IMR-90 (cell line): ENCODE measurements around the gene TFB1M. TPM values are rescaled to one million over a fixed set of nuclear protein-coding genes. Genes with fewer than 3 reads are reported as not detected.

Experiments
- ATAC-seq: fragments of 200-7000 bp; cut with Tn5 transposase; 2 replicates; pipeline ENCODE4 v1.9.1; 2020; ENCODE audit warnings: low read depth, mild to moderate bottlenecking, moderate library complexity
- BruUV-seq: library from RNA; stranded (reverse); fragments of 400-500 nt; replicated peaks from 2 replicates; lab custom pipeline; 2021; lab: Mats Ljungman, UMichigan
- CTCF ChIA-PET: fragments of 300-600 bp; formaldehyde crosslinking; extraction: SDS; loops from one replicate; lab custom pipeline; 2021; ENCODE audit warnings: antibody characterized with exemption; lab: Yijun Ruan, JAX
- POLR2A ChIA-PET: fragments of 300-600 bp; sonication (Branson Sonifier 250); formaldehyde crosslinking; loops from one replicate; lab custom pipeline; 2022; ENCODE audit warnings: antibody characterized with exemption; ENCODE audit not compliant: unreplicated experiment; lab: Charles Lee
- DNase-seq: peaks from one replicate; pipeline ENCODE4 v3.0.0; 2013
- H2AFZ ChIP-seq: replicated peaks from 2 replicates; pipeline ENCODE3; 2013; ENCODE audit warnings: low read length, mild to moderate bottlenecking; ENCODE audit not compliant: poor library complexity
- H2AK5ac ChIP-seq: 2 replicates; pipeline ENCODE4 v1.6.1; 2013; ENCODE audit warnings: low read depth, low read length, inconsistent platforms
- H2AK9ac ChIP-seq: replicated peaks from 2 replicates; pipeline ENCODE3; 2013; ENCODE audit warnings: mild to moderate bottlenecking, low read depth, low read length, moderate library complexity; ENCODE audit not compliant: poor library complexity
- H2BK120ac ChIP-seq: 2 replicates; pipeline ENCODE4 v1.6.1; 2013; ENCODE audit warnings: low read depth, low read length, inconsistent platforms
- H2BK15ac ChIP-seq: 3 replicates; pipeline ENCODE4 v1.6.1; 2013; ENCODE audit warnings: low read depth, low read length, inconsistent platforms
- H2BK20ac ChIP-seq: 2 replicates; pipeline ENCODE4 v1.6.1; 2013; ENCODE audit warnings: low read depth, mild to moderate bottlenecking, inconsistent platforms, low read length, moderate library complexity
- H2BK5ac ChIP-seq: 2 replicates; pipeline ENCODE4 v1.6.1; 2013; ENCODE audit warnings: mild to moderate bottlenecking, low read depth, low read length, inconsistent platforms; ENCODE audit not compliant: poor library complexity, severe bottlenecking
- H3K14ac ChIP-seq: replicated peaks from 2 replicates; pipeline ENCODE4 v1.6.1; 2013; ENCODE audit warnings: low read depth, low read length, inconsistent platforms
- H3K18ac ChIP-seq: 2 replicates; pipeline ENCODE4 v1.6.1; 2013; ENCODE audit warnings: low read depth, low read length, control low read depth
- H3K23ac ChIP-seq: 2 replicates; pipeline ENCODE4 v1.6.1; 2013; ENCODE audit warnings: low read depth, low read length, inconsistent platforms
- H3K27ac ChIP-seq: 2 replicates; pipeline ENCODE4 v1.5.1; 2013; ENCODE audit warnings: mild to moderate bottlenecking, control low read depth, low read length; ENCODE audit not compliant: insufficient read depth
- H3K27me3 ChIP-seq: 2 replicates; pipeline ENCODE4 v1.6.1; 2013; ENCODE audit warnings: low read length; ENCODE audit not compliant: control insufficient read depth, insufficient read depth
- H3K36me3 ChIP-seq: 2 replicates; pipeline ENCODE4 v1.6.1; 2013; ENCODE audit warnings: low read length, mixed read lengths; ENCODE audit not compliant: control insufficient read depth, insufficient read depth
- H3K4ac ChIP-seq: 2 replicates; pipeline ENCODE4 v1.6.1; 2013; ENCODE audit warnings: low read depth, low read length, inconsistent platforms
- H3K4me1 ChIP-seq: 2 replicates; pipeline ENCODE4 v1.6.1; 2013; ENCODE audit warnings: low read length, mixed read lengths; ENCODE audit not compliant: control insufficient read depth, insufficient read depth
- H3K4me2 ChIP-seq: 2 replicates; pipeline ENCODE4 v1.6.1; 2013; ENCODE audit warnings: low read depth, mild to moderate bottlenecking, control low read depth, low read length, moderate library complexity
- H3K4me3 ChIP-seq: 2 replicates; pipeline ENCODE4 v1.5.1; 2013; ENCODE audit warnings: low read depth, mild to moderate bottlenecking, control low read depth, low read length, moderate library complexity; ENCODE audit not compliant: insufficient read depth
- H3K56ac ChIP-seq: 2 replicates; pipeline ENCODE4 v1.6.1; 2013; ENCODE audit warnings: low read length, inconsistent platforms; ENCODE audit not compliant: insufficient read depth; ENCODE audit errors: extremely low read depth
- H3K79me1 ChIP-seq, 2 experiments: 2 replicates each; pipeline ENCODE4 v1.6.1; 2013; ENCODE audit warnings: low read length in 2 of 2, inconsistent platforms in 1 of 2, low read depth in 1 of 2
- H3K9ac ChIP-seq: 2 replicates; pipeline ENCODE4 v1.6.1; 2013; ENCODE audit warnings: low read depth, low read length, control low read depth
- H3K9me1 ChIP-seq: 2 replicates; pipeline ENCODE4 v1.6.1; 2013; ENCODE audit warnings: low read length, inconsistent platforms; ENCODE audit not compliant: insufficient read depth
- H3K9me3 ChIP-seq: 2 replicates; pipeline ENCODE4 v1.6.1; 2013; ENCODE audit warnings: low read length; ENCODE audit not compliant: control insufficient read depth, insufficient read depth
- H4K20me1 ChIP-seq: 2 replicates; pipeline ENCODE4 v1.6.1; 2013; ENCODE audit warnings: low read length, inconsistent platforms; ENCODE audit not compliant: insufficient read depth
- H4K5ac ChIP-seq: 2 replicates; pipeline ENCODE4 v1.6.1; 2013; ENCODE audit warnings: mild to moderate bottlenecking, low read depth, low read length, control low read depth
- H4K8ac ChIP-seq, 2 experiments: 2 replicates each; pipeline ENCODE4 v1.6.1; 2013; ENCODE audit warnings: low read depth in 2 of 2, low read length in 2 of 2, control low read depth in 1 of 2, inconsistent platforms in 1 of 2
- H4K91ac ChIP-seq: 2 replicates; pipeline ENCODE4 v1.6.1; 2013; ENCODE audit warnings: low read depth, low read length, inconsistent platforms; ENCODE audit not compliant: insufficient read depth
- CHD1 ChIP-seq: IDR thresholded peaks from 2 replicates; pipeline ENCODE4 v1.6.1; 2012; ENCODE audit warnings: low read depth, low read length, improper control_type of control experiment
- MXI1 ChIP-seq: IDR thresholded peaks from 2 replicates; pipeline ENCODE4 v1.6.1; 2012; ENCODE audit warnings: low read depth, mild to moderate bottlenecking, low read length, moderate library complexity, borderline replicate concordance
- RFX5 ChIP-seq: IDR thresholded peaks from 2 replicates; pipeline ENCODE4 v1.8.0; 2012; ENCODE audit warnings: low read depth, mild to moderate bottlenecking, low read length, moderate library complexity
- dilution Hi-C: fragments of 300-500 bp; cut with HindIII; formaldehyde crosslinking; loops from one replicate; pipeline ENCODE4 v1.14.3; 2018; ENCODE audit warnings: low sequenced_read_pairs; ENCODE audit not compliant: unreplicated experiment
- in situ Hi-C: fragments of 300-500 bp; cut with MboI; formaldehyde crosslinking; loops from 3 replicates; pipeline ENCODE4 v1.14.3; 2019; ENCODE audit warnings: low sequenced_read_pairs, inconsistent platforms, mixed read lengths
- intact Hi-C: fragments of 100-400 bp; cut with micrococcal nuclease; formaldehyde crosslinking; loops from 2 replicates; pipeline ENCODE4 v1.10.0; 2022
- polyA plus RNA-seq, 3 experiments: library from polyadenylated mRNA; depleted of rRNA; stranded (reverse); fragments of >200 nt; gene quantifications; 2 replicates each; pipeline ENCODE4 v1.2.3, GENCODE V29; 2012; ENCODE audit warnings: low replicate concordance in 1 of 3
- total RNA-seq: library from RNA; depleted of rRNA; stranded (reverse); fragments of >200 nt; gene quantifications from 2 replicates; pipeline ENCODE4 v1.2.3, GENCODE V29; 2012
- TF ChIP-seq, protein P1 (sequence below): conservative IDR thresholded peaks from 2 replicates; pipeline ENCODE4 v1.5.1; 2012; ENCODE audit warnings: mild to moderate bottlenecking, low read depth, low read length, improper control_type of control experiment

The TFB1M gene
- total and polyA plus RNA-seq, 2 of the 4 experiments (the other 2 are of a cell fraction) = 18.1 to 22.4 TPM

DNA sequence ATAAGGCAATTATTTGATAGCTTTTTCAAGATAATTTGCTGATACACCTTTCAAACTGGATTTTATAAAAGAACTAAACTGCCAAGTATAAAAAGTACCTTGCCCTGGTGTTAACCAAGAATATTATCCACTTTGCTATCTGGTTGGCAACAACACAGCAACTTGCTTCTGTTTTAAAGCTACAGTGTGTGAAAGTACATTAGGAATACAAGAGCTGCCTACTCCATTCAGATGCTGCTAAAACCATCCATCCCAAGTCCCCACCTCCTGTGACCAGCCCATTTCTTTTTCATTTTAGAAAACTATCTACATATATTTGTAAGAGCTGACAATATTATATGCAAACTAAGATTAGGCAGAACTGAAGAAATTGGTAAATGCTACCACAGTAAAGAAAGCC, 37.6 kb downstream of the TFB1M start:
- POLR2A ChIA-PET = no interaction called here
- no peak for DNase-seq
- no peak for ATAC-seq

More for the DNA sequence above, 37.6 kb downstream of the TFB1M start:
- in situ Hi-C loops (no loop called here), intact Hi-C loops (no loop called here), dilution Hi-C loops (no loop called here)
- H3K79me1 ChIP-seq = peaks cover 10 to 34% of the 10 kb centered on the region in 2 experiments; a peak in 3 of 4 replicates
- peak overlapping the region; percentile 14; the same call in 1 of the 2 replicates for H3K23ac ChIP-seq
- H3K4me2 ChIP-seq = no peak overlapping the region
- H2AFZ ChIP-seq = no peak overlapping the region
- no peak overlapping the region for H4K5ac ChIP-seq
- no TSS peak for BruUV-seq
- 0 out of 2 replicates have a peak, but pooled peaks cover 3% of the 10 kb centered on the region for H4K20me1 ChIP-seq
- no peak overlapping the region for H3K9ac ChIP-seq
- no peak overlapping the region for H2BK120ac ChIP-seq
- peaks cover 5% of the 10 kb centered on the region for H3K36me3 ChIP-seq
- CTCF ChIA-PET = interaction anchor here (1.4 kb wide), 1 partner anchor 12 kb away, joined by 5 read pairs; no protein-coding TSS in a partner anchor
- H3K9me1 ChIP-seq = peaks cover 15% of the 10 kb centered on the region
- no peak overlapping the region for H2BK15ac ChIP-seq
- TF ChIP-seq, protein P1, sequence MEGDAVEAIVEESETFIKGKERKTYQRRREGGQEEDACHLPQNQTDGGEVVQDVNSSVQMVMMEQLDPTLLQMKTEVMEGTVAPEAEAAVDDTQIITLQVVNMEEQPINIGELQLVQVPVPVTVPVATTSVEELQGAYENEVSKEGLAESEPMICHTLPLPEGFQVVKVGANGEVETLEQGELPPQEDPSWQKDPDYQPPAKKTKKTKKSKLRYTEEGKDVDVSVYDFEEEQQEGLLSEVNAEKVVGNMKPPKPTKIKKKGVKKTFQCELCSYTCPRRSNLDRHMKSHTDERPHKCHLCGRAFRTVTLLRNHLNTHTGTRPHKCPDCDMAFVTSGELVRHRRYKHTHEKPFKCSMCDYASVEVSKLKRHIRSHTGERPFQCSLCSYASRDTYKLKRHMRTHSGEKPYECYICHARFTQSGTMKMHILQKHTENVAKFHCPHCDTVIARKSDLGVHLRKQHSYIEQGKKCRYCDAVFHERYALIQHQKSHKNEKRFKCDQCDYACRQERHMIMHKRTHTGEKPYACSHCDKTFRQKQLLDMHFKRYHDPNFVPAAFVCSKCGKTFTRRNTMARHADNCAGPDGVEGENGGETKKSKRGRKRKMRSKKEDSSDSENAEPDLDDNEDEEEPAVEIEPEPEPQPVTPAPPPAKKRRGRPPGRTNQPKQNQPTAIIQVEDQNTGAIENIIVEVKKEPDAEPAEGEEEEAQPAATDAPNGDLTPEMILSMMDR = no peak
- no peak for TF ChIP-seq MXI1
- TF ChIP-seq CHD1 = no peak
- TF ChIP-seq RFX5 = no peak
- H3K18ac ChIP-seq = no peak overlapping the region
- no peak overlapping the region for H3K56ac ChIP-seq
- H3K4me1 ChIP-seq = peaks cover 15% of the 10 kb centered on the region
- H4K8ac ChIP-seq = no peak overlapping the region; a peak in 1 of 4 replicates
- H2BK20ac ChIP-seq = no peak overlapping the region
- no peak overlapping the region for H2AK5ac ChIP-seq
- H4K91ac ChIP-seq = no peak overlapping the region
- H3K27ac ChIP-seq = no peak overlapping the region
- no peaks in the 10 kb centered on the region for H3K9me3 ChIP-seq
- no peaks in the 10 kb centered on the region for H3K27me3 ChIP-seq
- H3K4me3 ChIP-seq = no peak overlapping the region
- H2BK5ac ChIP-seq = no peak overlapping the region
- no peak overlapping the region for H2AK9ac ChIP-seq
- no peak overlapping the region; the same call in 1 of the 2 replicates for H3K4ac ChIP-seq
- H3K14ac ChIP-seq = no peak overlapping the region
